HG03571 (cell line): ENCODE results near the gene ZBTB7C.

Experiments
- ATAC-seq: cut with Tn5 transposase; IDR thresholded peaks from one replicate; pipeline ENCODE4 v1.9.1; 2021; ENCODE audit not compliant: unreplicated experiment

Gene ZBTB7C

DNA sequence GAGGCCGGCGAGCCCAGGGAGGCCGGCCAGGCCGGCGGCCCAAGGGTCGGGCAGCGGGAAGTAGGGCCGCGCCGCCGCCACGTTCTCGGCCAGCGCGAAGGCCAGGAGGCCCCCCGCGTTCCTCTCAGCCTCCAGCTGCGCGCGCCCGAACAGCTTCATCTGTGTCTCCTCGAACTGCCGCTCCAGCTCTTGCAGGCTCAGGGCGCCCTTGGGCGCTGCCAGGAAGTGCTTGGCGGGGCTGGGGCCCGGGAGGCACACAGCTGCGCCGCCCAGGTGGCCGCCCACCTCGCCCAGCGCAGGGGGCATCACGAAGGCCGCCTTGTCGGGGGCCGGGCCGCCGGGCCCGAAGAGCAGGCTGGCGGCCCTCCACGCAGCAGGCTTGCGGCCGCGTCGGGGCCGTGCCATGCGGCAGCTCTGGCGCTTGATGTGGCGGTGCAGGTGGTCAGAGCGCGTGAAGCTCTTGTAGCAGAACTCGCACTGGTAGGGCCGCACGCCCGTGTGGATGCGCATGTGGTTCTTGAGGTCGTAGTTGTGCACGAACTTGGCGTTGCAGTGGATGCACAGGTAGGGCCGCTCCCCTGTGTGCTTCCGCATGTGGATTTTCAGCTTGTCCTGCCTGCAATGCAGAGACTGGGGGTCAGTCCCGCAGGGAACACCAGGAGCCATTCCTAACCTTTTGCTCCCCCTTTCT lies 379.7 kb downstream of the ZBTB7C start:
- no peak for ATAC-seq

- ATAC-seq = no peak
Observed at GRCh38 chr18:48028696-48029095, 380.5 kb downstream of the ZBTB7C start.

- no peak for ATAC-seq
Observed at GRCh38 chr18:48028081-48028480, 381.1 kb downstream of the ZBTB7C start.

- ATAC-seq = no peak
Observed at GRCh38 chr18:48027401-48027963, 381.7 kb downstream of the ZBTB7C start.

- ATAC-seq = no peak
Observed at GRCh38 chr18:48026216-48026615, 383.0 kb downstream of the ZBTB7C start.

- no peak for ATAC-seq
Observed at GRCh38 chr18:48024881-48025660, 384.1 kb downstream of the ZBTB7C start.

- ATAC-seq = no peak
Observed at GRCh38 chr18:48024009-48024512, 385.1 kb downstream of the ZBTB7C start.

GRCh38 chr18:48023334-48024008 lies 385.7 kb downstream of the ZBTB7C start:
- ATAC-seq = no peak

- no peak for ATAC-seq
Observed at GRCh38 chr18:48022531-48023329, 386.5 kb downstream of the ZBTB7C start.

- ATAC-seq = no peak
Observed at GRCh38 chr18:48022021-48022420, 387.2 kb downstream of the ZBTB7C start.

GRCh38 chr18:48021273-48021914 lies 387.8 kb downstream of the ZBTB7C start:
- no peak for ATAC-seq

GRCh38 chr18:48020337-48021250 lies 388.6 kb downstream of the ZBTB7C start:
- ATAC-seq = no peak

- no peak for ATAC-seq
Observed at GRCh38 chr18:48019557-48020325, 389.4 kb downstream of the ZBTB7C start.

- no peak for ATAC-seq
Observed at GRCh38 chr18:48018851-48019250, 390.3 kb downstream of the ZBTB7C start.

GRCh38 chr18:48017635-48018034 lies 391.5 kb downstream of the ZBTB7C start:
- ATAC-seq = no peak

DNA sequence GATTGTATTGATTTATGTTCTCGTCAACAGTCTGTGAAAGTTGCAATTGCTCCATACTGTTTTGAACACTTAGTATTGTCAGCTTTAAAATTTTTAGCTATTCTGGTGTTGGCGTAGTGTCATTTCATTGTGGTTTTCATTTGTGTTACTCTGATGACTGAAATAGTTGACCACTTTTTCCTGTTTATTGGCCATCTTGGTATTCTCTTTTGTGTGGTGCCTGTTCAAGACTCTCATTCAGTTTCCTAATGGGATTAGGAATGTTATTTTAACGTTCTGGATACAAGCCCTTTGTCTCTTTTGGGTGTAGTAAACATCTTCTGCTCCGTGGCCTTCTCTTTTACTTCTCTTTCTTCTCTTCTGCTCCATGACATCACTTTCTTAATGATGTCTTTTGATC lies 396.0 kb downstream of the ZBTB7C start:
- ATAC-seq = no peak

DNA sequence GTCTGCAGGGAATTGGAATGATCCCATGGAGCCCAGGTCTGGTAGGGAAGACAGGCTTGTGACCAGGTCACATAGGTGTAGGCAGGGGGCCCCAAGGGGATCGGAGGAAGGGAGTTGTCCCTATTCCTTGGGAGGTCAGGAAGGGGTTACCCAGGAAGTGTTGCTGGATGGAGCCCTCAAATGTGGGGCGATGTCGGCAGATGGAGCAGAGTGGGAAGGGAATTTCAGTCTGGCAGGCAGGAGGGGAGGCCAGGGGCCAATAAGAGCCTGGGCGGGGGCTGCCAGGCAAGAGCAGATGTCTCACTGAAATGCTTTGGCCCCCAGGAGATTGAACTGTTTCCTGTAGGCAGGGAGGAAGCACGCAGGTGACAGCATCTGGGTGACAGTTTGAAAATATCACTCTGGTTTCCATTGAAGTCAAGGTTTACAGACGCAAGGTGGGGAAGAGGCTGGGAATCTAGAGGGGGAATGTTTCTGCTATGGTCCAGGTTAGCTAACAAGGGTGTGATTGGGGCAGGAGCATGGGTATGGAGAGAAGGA lies 397.2 kb downstream of the ZBTB7C start:
- no peak for ATAC-seq

DNA sequence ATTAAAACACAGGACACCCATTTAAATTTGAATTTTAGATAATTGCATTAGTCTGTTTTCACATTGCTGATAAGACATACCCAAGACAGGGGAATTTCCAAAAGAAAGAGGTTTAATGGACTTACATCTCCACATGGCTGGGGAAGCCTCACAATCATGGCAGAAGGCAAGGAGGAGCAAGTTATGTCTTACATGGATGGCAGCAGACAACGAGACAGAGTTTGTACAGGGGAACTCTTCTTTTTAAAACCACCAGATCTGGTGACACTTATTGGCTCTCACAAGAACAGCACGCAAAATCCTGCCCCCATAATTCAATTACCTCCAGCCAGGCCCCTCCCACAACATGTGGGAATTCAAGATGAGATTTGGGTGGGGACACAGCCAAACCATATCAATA lies 398.9 kb downstream of the ZBTB7C start:
- no peak for ATAC-seq
